Liver (tissue), 9 donors: ENCODE data around the gene ALG8. TPM values are rescaled to one million over a fixed set of nuclear protein-coding genes. Genes with fewer than 3 reads are reported as not detected.

ENCODE experiments used
- DNase-seq: peaks from one replicate; pipeline ENCODE4 v3.0.0-alpha.2; 2017; ENCODE audit warnings: low spot score
- H3K27ac ChIP-seq, 2 donors: one replicate each; pipeline ENCODE4 v1.7.0; 2013; ENCODE audit warnings: inconsistent platforms in 2 of 2, low read length in 2 of 2, control low read depth in 1 of 2, low read depth in 1 of 2, mild to moderate bottlenecking in 1 of 2
- H3K27me3 ChIP-seq, 4 donors: one replicate each; pipeline versions ENCODE4 v1.6.1 to v1.7.0; 2013; ENCODE audit warnings: low read length in 3 of 4, inconsistent platforms in 1 of 4, mild to moderate bottlenecking in 1 of 4, moderate library complexity in 1 of 4; ENCODE audit not compliant: control insufficient read depth in 4 of 4, insufficient read depth in 4 of 4
- H3K36me3 ChIP-seq, 4 donors: one replicate each; pipeline versions ENCODE4 v1.6.1 to v1.7.0; 2013; ENCODE audit warnings: low read length in 3 of 4, mild to moderate bottlenecking in 3 of 4, low read depth in 1 of 4, moderate library complexity in 1 of 4; ENCODE audit not compliant: control insufficient read depth in 4 of 4, insufficient read depth in 3 of 4
- H3K4me1 ChIP-seq, 4 donors: one replicate each; pipeline versions ENCODE4 v1.6.1 to v1.7.0; 2013; ENCODE audit warnings: low read length in 3 of 4, mild to moderate bottlenecking in 3 of 4, moderate library complexity in 1 of 4; ENCODE audit not compliant: control insufficient read depth in 4 of 4, insufficient read depth in 4 of 4
- H3K4me3 ChIP-seq, 3 donors: one replicate each; pipeline versions ENCODE4 v1.6.1 to v1.7.0; 2013; ENCODE audit warnings: low read length in 3 of 3, control low read depth in 1 of 3, low read depth in 1 of 3, mild to moderate bottlenecking in 1 of 3
- H3K9ac ChIP-seq, 2 donors: one replicate each; pipeline ENCODE4 v1.7.0; 2013; ENCODE audit warnings: low read length in 2 of 2, mild to moderate bottlenecking in 2 of 2, moderate library complexity in 2 of 2, control low read depth in 1 of 2, low read depth in 1 of 2
- H3K9me3 ChIP-seq, 4 donors: one replicate each; pipeline versions ENCODE4 v1.6.1 to v1.7.0; 2013; ENCODE audit warnings: low read length in 3 of 4; ENCODE audit not compliant: control insufficient read depth in 4 of 4
- FOXA1 ChIP-seq: IDR thresholded peaks from 2 replicates; pipeline ENCODE4 v1.6.1; 2016; ENCODE audit warnings: antibody characterized with exemption
- GABPA ChIP-seq, 2 donors: IDR thresholded peaks in 1 of 2; conservative IDR thresholded peaks in 1 of 2; 2 replicates each; pipeline ENCODE4 v1.6.1; 2016; ENCODE audit warnings: antibody characterized with exemption in 2 of 2, mild to moderate bottlenecking in 1 of 2, moderate library complexity in 1 of 2
- HNF4A ChIP-seq, 2 donors: conservative IDR thresholded peaks; 2 replicates each; pipeline ENCODE4 v1.6.1; 2016; ENCODE audit warnings: antibody characterized with exemption in 2 of 2, mild to moderate bottlenecking in 2 of 2
- HNF4G ChIP-seq: IDR thresholded peaks from 2 replicates; pipeline ENCODE4 v1.6.1; 2016; ENCODE audit warnings: antibody characterized with exemption
- JUND ChIP-seq, 2 donors: IDR thresholded peaks; 2 replicates each; pipeline ENCODE4 v1.6.1; 2016; ENCODE audit warnings: antibody characterized with exemption in 2 of 2
- NR2F2 ChIP-seq: IDR thresholded peaks from 2 replicates; pipeline ENCODE4 v1.6.1; 2016; ENCODE audit warnings: antibody characterized with exemption
- RAD21 ChIP-seq, 2 donors: IDR thresholded peaks; 2 replicates each; pipeline ENCODE4 v1.6.1; 2016; ENCODE audit warnings: antibody characterized with exemption in 2 of 2, mild to moderate bottlenecking in 2 of 2
- RXRA ChIP-seq, 2 donors: IDR thresholded peaks; 2 replicates each; pipeline ENCODE4 v1.6.1; 2017 to 2018; ENCODE audit warnings: antibody characterized with exemption in 2 of 2, mild to moderate bottlenecking in 1 of 2
- SP1 ChIP-seq: IDR thresholded peaks from 2 replicates; pipeline ENCODE4 v1.6.1; 2018; ENCODE audit warnings: antibody characterized with exemption, mild to moderate bottlenecking
- WGBS: extraction: QIAGEN DNeasy Blood & Tissue Kit; methylation state at CpG from one replicate; pipeline ENCODE4 v1.1.7; 2013; 5-methylcytosine and 5-hydroxymethylcytosine counted together
- polyA plus RNA-seq, 2 donors: library from polyadenylated mRNA; stranded (reverse) in 1 of 2; unstranded in 1 of 2; fragments of 200-250 nt in 1 of 2; fragments of >200 nt in 1 of 2; fragmentation: Nextera tagmentation in 1 of 2; extraction: Ambion mirVana in 1 of 2; gene quantifications; one replicate each; pipeline versions ENCODE4 v1.2.1 to v1.2.3, GENCODE V29; 2013 to 2015
- total RNA-seq, 2 donors: library from RNA; depleted of rRNA; stranded (reverse); fragments of >200 nt; gene quantifications; one replicate each; pipeline ENCODE4 v1.2.3, GENCODE V29; 2014
- TF ChIP-seq, protein P1 (sequence below): IDR thresholded peaks from 2 replicates; pipeline ENCODE4 v1.6.1; 2016; ENCODE audit warnings: antibody characterized with exemption
- TF ChIP-seq, protein P2 (sequence below): fragments of 150-350 bp; IDR thresholded peaks from 2 replicates; pipeline ENCODE4 v1.5.1; 2017; ENCODE audit warnings: improper control_type of control experiment, low read depth, low read length; ENCODE audit not compliant: missing input control
- TF ChIP-seq, protein P3 (sequence below): IDR thresholded peaks from 2 replicates; pipeline ENCODE4 v1.6.1; 2016; ENCODE audit warnings: antibody characterized with exemption
- TF ChIP-seq, protein P4 (sequence below): IDR thresholded peaks from 2 replicates; pipeline ENCODE4 v1.6.1; 2016; ENCODE audit warnings: antibody characterized with exemption, mild to moderate bottlenecking
- TF ChIP-seq, protein P5 (sequence below): IDR thresholded peaks from 2 replicates; pipeline ENCODE4 v1.6.1; 2016; ENCODE audit warnings: antibody characterized with exemption
- donor health status: healthy.
- donor health status: healthy.
- donor health status: healthy.
- donor health status: healthy.
- donor health status: healthy.

The ALG8 gene
- total and polyA plus RNA-seq, 4 donors, result 29.4 to 46.0 (median 38.0) TPM

DNA sequence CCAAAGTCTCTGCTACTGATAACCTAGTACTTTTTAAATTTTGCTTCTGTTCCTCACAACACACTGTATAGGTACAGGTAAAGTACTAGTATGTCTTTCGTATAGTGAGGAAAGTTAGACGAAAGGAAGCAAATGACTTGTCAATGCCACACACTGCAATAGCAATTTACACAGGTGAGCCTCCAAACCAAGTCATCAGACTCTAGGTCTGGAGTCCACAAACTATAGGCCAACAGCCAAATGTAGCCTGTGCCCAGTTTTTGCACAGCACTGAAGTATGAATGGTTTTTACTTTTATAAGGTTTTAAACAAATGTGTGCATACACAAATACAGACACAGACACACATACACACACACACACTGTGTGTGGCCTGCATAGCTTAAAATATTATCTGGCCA is 28.1 kb downstream of the ALG8 start:
- 64% methylated on average over 2 of the region's 2 CpGs for WGBS
- Histone ChIP-seq H3K9ac (no peak overlapping the region), H3K27me3 (no peaks in the 10 kb centered on the region), H3K4me1 (peaks cover 0 to 2% (median 0%) of the 10 kb centered on the region in 4 donors), H3K4me3 (no peak overlapping the region), H3K9me3 (no peaks in the 10 kb centered on the region), H3K36me3 (peaks cover 4 to 25% (median 9%) of the 10 kb centered on the region in 4 donors), H3K27ac (no peak overlapping the region)
- no peak for TF ChIP-seq GABPA (IDR thresholded peaks at IDR 0.05 in 1 of 2, conservative IDR thresholded peaks at IDR 0.05 in 1 of 2)
- TF ChIP-seq, protein P1, sequence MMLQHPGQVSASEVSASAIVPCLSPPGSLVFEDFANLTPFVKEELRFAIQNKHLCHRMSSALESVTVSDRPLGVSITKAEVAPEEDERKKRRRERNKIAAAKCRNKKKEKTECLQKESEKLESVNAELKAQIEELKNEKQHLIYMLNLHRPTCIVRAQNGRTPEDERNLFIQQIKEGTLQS, result no peak
- peak; percentile 37 for TF ChIP-seq HNF4G
- TF ChIP-seq NR2F2, result no peak
- TF ChIP-seq, protein P2, sequence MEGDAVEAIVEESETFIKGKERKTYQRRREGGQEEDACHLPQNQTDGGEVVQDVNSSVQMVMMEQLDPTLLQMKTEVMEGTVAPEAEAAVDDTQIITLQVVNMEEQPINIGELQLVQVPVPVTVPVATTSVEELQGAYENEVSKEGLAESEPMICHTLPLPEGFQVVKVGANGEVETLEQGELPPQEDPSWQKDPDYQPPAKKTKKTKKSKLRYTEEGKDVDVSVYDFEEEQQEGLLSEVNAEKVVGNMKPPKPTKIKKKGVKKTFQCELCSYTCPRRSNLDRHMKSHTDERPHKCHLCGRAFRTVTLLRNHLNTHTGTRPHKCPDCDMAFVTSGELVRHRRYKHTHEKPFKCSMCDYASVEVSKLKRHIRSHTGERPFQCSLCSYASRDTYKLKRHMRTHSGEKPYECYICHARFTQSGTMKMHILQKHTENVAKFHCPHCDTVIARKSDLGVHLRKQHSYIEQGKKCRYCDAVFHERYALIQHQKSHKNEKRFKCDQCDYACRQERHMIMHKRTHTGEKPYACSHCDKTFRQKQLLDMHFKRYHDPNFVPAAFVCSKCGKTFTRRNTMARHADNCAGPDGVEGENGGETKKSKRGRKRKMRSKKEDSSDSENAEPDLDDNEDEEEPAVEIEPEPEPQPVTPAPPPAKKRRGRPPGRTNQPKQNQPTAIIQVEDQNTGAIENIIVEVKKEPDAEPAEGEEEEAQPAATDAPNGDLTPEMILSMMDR, result no peak
- TF ChIP-seq, protein P3, sequence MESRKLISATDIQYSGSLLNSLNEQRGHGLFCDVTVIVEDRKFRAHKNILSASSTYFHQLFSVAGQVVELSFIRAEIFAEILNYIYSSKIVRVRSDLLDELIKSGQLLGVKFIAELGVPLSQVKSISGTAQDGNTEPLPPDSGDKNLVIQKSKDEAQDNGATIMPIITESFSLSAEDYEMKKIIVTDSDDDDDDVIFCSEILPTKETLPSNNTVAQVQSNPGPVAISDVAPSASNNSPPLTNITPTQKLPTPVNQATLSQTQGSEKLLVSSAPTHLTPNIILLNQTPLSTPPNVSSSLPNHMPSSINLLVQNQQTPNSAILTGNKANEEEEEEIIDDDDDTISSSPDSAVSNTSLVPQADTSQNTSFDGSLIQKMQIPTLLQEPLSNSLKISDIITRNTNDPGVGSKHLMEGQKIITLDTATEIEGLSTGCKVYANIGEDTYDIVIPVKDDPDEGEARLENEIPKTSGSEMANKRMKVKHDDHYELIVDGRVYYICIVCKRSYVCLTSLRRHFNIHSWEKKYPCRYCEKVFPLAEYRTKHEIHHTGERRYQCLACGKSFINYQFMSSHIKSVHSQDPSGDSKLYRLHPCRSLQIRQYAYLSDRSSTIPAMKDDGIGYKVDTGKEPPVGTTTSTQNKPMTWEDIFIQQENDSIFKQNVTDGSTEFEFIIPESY, result no peak
- TF ChIP-seq, protein P4, sequence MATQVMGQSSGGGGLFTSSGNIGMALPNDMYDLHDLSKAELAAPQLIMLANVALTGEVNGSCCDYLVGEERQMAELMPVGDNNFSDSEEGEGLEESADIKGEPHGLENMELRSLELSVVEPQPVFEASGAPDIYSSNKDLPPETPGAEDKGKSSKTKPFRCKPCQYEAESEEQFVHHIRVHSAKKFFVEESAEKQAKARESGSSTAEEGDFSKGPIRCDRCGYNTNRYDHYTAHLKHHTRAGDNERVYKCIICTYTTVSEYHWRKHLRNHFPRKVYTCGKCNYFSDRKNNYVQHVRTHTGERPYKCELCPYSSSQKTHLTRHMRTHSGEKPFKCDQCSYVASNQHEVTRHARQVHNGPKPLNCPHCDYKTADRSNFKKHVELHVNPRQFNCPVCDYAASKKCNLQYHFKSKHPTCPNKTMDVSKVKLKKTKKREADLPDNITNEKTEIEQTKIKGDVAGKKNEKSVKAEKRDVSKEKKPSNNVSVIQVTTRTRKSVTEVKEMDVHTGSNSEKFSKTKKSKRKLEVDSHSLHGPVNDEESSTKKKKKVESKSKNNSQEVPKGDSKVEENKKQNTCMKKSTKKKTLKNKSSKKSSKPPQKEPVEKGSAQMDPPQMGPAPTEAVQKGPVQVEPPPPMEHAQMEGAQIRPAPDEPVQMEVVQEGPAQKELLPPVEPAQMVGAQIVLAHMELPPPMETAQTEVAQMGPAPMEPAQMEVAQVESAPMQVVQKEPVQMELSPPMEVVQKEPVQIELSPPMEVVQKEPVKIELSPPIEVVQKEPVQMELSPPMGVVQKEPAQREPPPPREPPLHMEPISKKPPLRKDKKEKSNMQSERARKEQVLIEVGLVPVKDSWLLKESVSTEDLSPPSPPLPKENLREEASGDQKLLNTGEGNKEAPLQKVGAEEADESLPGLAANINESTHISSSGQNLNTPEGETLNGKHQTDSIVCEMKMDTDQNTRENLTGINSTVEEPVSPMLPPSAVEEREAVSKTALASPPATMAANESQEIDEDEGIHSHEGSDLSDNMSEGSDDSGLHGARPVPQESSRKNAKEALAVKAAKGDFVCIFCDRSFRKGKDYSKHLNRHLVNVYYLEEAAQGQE, result no peak
- TF ChIP-seq, protein P5, sequence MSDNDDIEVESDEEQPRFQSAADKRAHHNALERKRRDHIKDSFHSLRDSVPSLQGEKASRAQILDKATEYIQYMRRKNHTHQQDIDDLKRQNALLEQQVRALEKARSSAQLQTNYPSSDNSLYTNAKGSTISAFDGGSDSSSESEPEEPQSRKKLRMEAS, result no peak
- TF ChIP-seq RXRA (IDR thresholded peaks at IDR 0.05), result no peak
- no peak for TF ChIP-seq RAD21 (IDR thresholded peaks at IDR 0.05)
- TF ChIP-seq FOXA1, result no peak
- no peak for TF ChIP-seq JUND (IDR thresholded peaks at IDR 0.05)
- TF ChIP-seq HNF4A (conservative IDR thresholded peaks at IDR 0.05), result peak; percentile 69 to 84
- DNase-seq, result no peak

DNA sequence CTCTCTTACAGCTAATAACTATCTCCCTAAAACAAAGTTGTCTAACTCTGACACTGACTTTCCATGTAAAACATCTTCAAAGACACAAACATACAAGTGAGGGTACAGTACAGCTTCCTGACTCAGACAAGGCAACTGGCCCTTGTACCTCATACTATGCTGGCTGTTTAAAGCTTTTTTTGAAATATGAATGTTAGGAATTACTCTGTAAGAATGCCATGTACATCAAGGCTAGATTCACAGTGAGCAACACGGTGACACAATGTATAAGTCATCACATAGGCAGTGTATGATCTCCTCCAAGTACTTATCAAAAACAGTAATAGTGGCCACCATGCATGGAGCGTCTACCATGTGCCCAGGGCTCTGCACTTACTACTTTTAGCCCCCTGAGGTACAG is 28.6 kb downstream of the ALG8 start:
- no peak for DNase-seq
- TF ChIP-seq HNF4A (conservative IDR thresholded peaks at IDR 0.05) (no peak), SP1 (no peak), RAD21 (IDR thresholded peaks at IDR 0.05) (no peak)
- TF ChIP-seq, protein P4, result no peak
- Histone ChIP-seq H3K27ac (no peak overlapping the region), H3K27me3 (no peaks in the 10 kb centered on the region), H3K9ac (no peak overlapping the region), H3K4me1 (peaks cover 0 to 2% (median 0%) of the 10 kb centered on the region in 4 donors), H3K9me3 (no peaks in the 10 kb centered on the region), H3K4me3 (no peak overlapping the region), H3K36me3 (peaks cover 4 to 25% (median 9%) of the 10 kb centered on the region in 4 donors)
- 93% methylated on average over 2 of the region's 2 CpGs for WGBS
